Endothelial cell of umbilical vein (primary cell): ENCODE results near the gene MZT2B. TPM values are rescaled to one million over a fixed set of nuclear protein-coding genes. Genes with fewer than 3 reads are reported as not detected.
A peak's percentile ranks its signal among the peaks of the same experiment; 100 is the strongest.
"Not testable (repeated sequence)": the region's sequence is repeated elsewhere in the genome, so short reads cannot be mapped to it uniquely, and the experiment has no call there.

ENCODE experiments used
- BruUV-seq: library from RNA; stranded (reverse); fragments of 400-500 nt; replicated peaks from 2 replicates; lab custom pipeline; 2021; lab: Mats Ljungman, UMichigan
- CTCF ChIA-PET: fragments of 300-600, 350-600 bp; sonication (Branson Sonifier 250); formaldehyde crosslinking; loops from one replicate; lab custom pipeline; 2021; ENCODE audit warnings: antibody characterized with exemption, inconsistent platforms; lab: Charles Lee
- POLR2A ChIA-PET: fragments of 300-600, 350-600 bp; sonication (Branson Sonifier 250); formaldehyde crosslinking; loops from one replicate; lab custom pipeline; 2021; ENCODE audit warnings: antibody characterized with exemption, inconsistent platforms; lab: Charles Lee
- DNase-seq: peaks from one replicate; pipeline ENCODE4 v3.0.0-alpha.2; 2011; ENCODE audit warnings: low read depth, low spot score
- FAIRE-seq: peaks from 2 replicates; lab custom pipeline; 2011; peaks lifted over from hg19 to GRCh38; lab: Jason Lieb, UNC
- H2AFZ ChIP-seq: 2 replicates; pipeline ENCODE4 v1.6.0; 2012; ENCODE audit warnings: low read depth, low read length, control low read depth, inconsistent platforms
- H3K27ac ChIP-seq: 2 replicates; pipeline ENCODE4 v1.5.1; 2011; ENCODE audit warnings: low read depth, mild to moderate bottlenecking, control low read depth, low read length, moderate library complexity; ENCODE audit not compliant: insufficient read depth
- H3K27me3 ChIP-seq, 2 experiments: 2 replicates each; pipeline versions ENCODE4 v1.6.0 to v1.6.1; 2011; ENCODE audit warnings: low read length in 2 of 2, mixed read lengths in 1 of 2; ENCODE audit not compliant: control insufficient read depth in 2 of 2, insufficient read depth in 2 of 2
- H3K36me3 ChIP-seq, 2 experiments: 2 replicates in 1 of 2; 3 replicates in 1 of 2; pipeline ENCODE4 v1.5.1; 2011; ENCODE audit warnings: low read length in 2 of 2, mild to moderate bottlenecking in 1 of 2, moderate library complexity in 1 of 2; ENCODE audit not compliant: control insufficient read depth in 2 of 2, insufficient read depth in 2 of 2; ENCODE audit errors: extremely low read depth in 1 of 2
- H3K4me1 ChIP-seq: 3 replicates; pipeline ENCODE4 v1.5.1; 2011; ENCODE audit warnings: mild to moderate bottlenecking, low read length; ENCODE audit not compliant: control insufficient read depth, insufficient read depth; ENCODE audit errors: extremely low read depth
- H3K4me2 ChIP-seq: 2 replicates; pipeline ENCODE4 v1.6.1; 2011; ENCODE audit warnings: low read length, control low read depth, mixed read lengths; ENCODE audit not compliant: insufficient read depth
- H3K4me3 ChIP-seq, 3 experiments: fragments of 200-600 bp in 1 of 3; sonication (generic), shearing (Covaris generic) in 1 of 3; replicated peaks in 1 of 3; 2 replicates each; pipeline ENCODE4 v1.5.1; 2011 to 2016; ENCODE audit warnings: control low read depth in 3 of 3, low read length in 3 of 3, mild to moderate bottlenecking in 2 of 3, inconsistent platforms in 1 of 3, low read depth in 1 of 3, moderate library complexity in 1 of 3; ENCODE audit not compliant: insufficient read depth in 1 of 3
- H3K79me2 ChIP-seq: 2 replicates; pipeline ENCODE4 v1.6.0; 2012; ENCODE audit warnings: low read length, inconsistent platforms; ENCODE audit not compliant: control insufficient read depth, insufficient read depth
- H3K9ac ChIP-seq: replicated peaks from 2 replicates; pipeline ENCODE3; 2011; ENCODE audit warnings: low read length, control low read depth; ENCODE audit not compliant: insufficient read depth; ENCODE audit errors: extremely low read depth
- H3K9me1 ChIP-seq: replicated peaks from 3 replicates; pipeline ENCODE4 v1.6.0; 2011; ENCODE audit warnings: mild to moderate bottlenecking, low read length; ENCODE audit not compliant: control insufficient read depth, insufficient read depth; ENCODE audit errors: extremely low read depth
- H3K9me3 ChIP-seq: replicated peaks from 2 replicates; pipeline ENCODE4 v1.5.1; 2012; ENCODE audit warnings: low read length, inconsistent platforms; ENCODE audit not compliant: control insufficient read depth, insufficient read depth
- H4K20me1 ChIP-seq: replicated peaks from 2 replicates; pipeline ENCODE3; 2011; ENCODE audit warnings: mild to moderate bottlenecking, low read length; ENCODE audit not compliant: control insufficient read depth, insufficient read depth; ENCODE audit errors: extremely low read depth
- EZH2 ChIP-seq: IDR thresholded peaks from 2 replicates; pipeline ENCODE4 v1.6.1; 2012; ENCODE audit warnings: borderline replicate concordance, low read depth, mild to moderate bottlenecking, moderate library complexity, low read length, inconsistent platforms; ENCODE audit not compliant: severe bottlenecking
- FOS ChIP-seq: IDR thresholded peaks from 2 replicates; pipeline ENCODE4 v1.6.1; 2011; ENCODE audit warnings: mild to moderate bottlenecking, low read length, moderate library complexity, borderline replicate concordance; ENCODE audit not compliant: insufficient read depth
- GATA2 ChIP-seq: IDR thresholded peaks from 2 replicates; pipeline ENCODE4 v1.7.0; 2011; ENCODE audit warnings: low read depth, mild to moderate bottlenecking, moderate library complexity, mixed read lengths, low read length; ENCODE audit not compliant: insufficient read length, insufficient read depth
- JUN ChIP-seq: IDR thresholded peaks from 2 replicates; pipeline ENCODE4 v1.6.1; 2011; ENCODE audit warnings: borderline replicate concordance, low read depth; ENCODE audit not compliant: insufficient read length, insufficient read depth
- POLR2A ChIP-seq: IDR thresholded peaks from 2 replicates; pipeline ENCODE4 v1.6.1; 2012; ENCODE audit warnings: low read depth, mild to moderate bottlenecking, control low read depth, low read length
- POLR2AphosphoS5 ChIP-seq: IDR thresholded peaks from 2 replicates; pipeline ENCODE4 v1.6.1; 2012; ENCODE audit warnings: low read depth, mild to moderate bottlenecking, control low read depth, low read length, moderate library complexity; ENCODE audit not compliant: insufficient read depth
- dilution Hi-C: fragments of 300-500 bp; cut with MboI; formaldehyde crosslinking; loops from one replicate; pipeline ENCODE4 v1.15.0; 2019; ENCODE audit warnings: low sequenced_read_pairs; ENCODE audit not compliant: extremely low pct_ligation_motif_present
- intact Hi-C: fragments of 100-400 bp; cut with micrococcal nuclease; formaldehyde crosslinking; loops from one replicate; pipeline ENCODE4 v1.10.0; 2022
- polyA plus RNA-seq, 4 experiments: library from polyadenylated mRNA; depleted of rRNA in 3 of 4; stranded (reverse) in 3 of 4; unstranded in 1 of 4; fragments of >200 nt; gene quantifications; 2 replicates each; pipeline versions ENCODE4 v1.2.1 to v1.2.3, GENCODE V29; 2011 to 2012; ENCODE audit warnings: missing spikeins in 1 of 4
- total RNA-seq: library from RNA; stranded (reverse); gene quantifications from 2 replicates; pipeline ENCODE4 v1.2.3, GENCODE V29; 2021
- TF ChIP-seq, protein P1 (sequence below), 2 donors: IDR thresholded peaks; 1 replicate in 1 of 2; 2 replicates in 1 of 2; pipeline ENCODE4 v1.5.1; 2011; ENCODE audit warnings: low read length in 2 of 2, mild to moderate bottlenecking in 2 of 2, moderate library complexity in 2 of 2, control low read depth in 1 of 2, inconsistent platforms in 1 of 2, low read depth in 1 of 2; ENCODE audit not compliant: insufficient read depth in 1 of 2; ENCODE audit errors: extremely low read depth in 1 of 2
- TF ChIP-seq, protein P2 (sequence below): IDR thresholded peaks from 2 replicates; pipeline ENCODE4 v1.6.1; 2011; ENCODE audit not compliant: insufficient read depth, insufficient read length

The MZT2B gene
- total and polyA plus RNA-seq, 2 donors (not counting 3 experiments of a cell fraction or from before 2014, with no cell fraction given): 182 to 337 TPM

DNA sequence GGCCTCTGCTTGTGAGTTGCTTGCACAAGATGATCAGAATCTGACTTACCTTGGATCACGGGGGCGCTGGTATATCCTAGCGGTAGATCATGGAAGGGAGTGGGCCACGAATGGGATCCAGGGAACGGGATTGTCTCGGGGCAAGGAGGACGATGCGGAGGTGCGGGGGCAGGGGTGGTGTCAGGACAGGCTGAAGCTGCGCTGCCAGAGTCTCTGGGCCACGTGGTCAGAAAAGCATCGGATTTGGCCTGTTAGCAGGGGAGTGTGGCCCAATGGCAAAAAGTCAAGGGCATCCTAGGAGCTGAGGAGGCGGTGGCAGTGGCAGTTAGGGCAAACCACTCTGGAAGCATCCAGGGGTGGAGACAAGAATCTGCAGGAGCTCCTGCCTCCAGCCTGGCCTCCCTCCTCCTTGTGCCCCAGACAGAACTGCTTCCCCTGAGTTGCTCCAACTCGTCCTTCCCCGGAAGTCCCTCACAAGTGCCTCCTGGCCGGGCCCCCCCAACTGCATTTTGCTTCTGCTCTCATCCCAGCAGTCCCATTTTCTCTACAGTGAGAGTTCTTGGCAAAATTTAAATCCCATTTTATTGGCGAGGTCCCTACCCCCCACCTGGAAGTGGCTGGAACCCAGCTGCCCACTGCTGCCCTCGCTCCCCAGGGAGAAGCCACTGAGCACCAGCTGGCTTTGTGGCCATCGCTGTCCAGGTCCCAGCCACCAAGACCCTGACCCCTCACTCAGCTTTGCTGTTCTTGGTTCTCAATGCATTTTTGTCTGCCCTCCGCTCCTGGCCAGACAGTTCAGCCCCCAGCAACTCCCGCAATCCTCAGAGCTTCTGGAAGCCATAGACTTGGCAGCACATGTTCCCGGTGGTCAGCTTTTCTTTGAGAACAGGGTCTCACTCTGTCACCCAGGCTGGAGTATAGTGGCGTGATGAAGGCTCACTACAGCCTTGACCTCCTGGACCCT, 31.6 kb upstream of the MZT2B start:
- Histone ChIP-seq H3K79me2 (no peaks in the 10 kb centered on the region), H3K27me3 (no peaks in the 10 kb centered on the region), H4K20me1 (no peaks in the 10 kb centered on the region), H3K4me1 (no peaks in the 10 kb centered on the region), H3K9ac (no peak overlapping the region), H3K9me3 (no peaks in the 10 kb centered on the region), H2AFZ (no peak overlapping the region), H3K27ac (no peak overlapping the region), H3K4me3 (no peak overlapping the region), H3K9me1 (no peaks in the 10 kb centered on the region), H3K36me3 (peaks cover 0 to 18% of the 10 kb centered on the region in 2 experiments), H3K4me2 (no peak overlapping the region)
- DNase-seq (no peak), FAIRE-seq (no peak)
- BruUV-seq: no TSS peak
- TF ChIP-seq GATA2: no peak
- no peak for TF ChIP-seq POLR2A
- no peak for TF ChIP-seq FOS
- no peak for TF ChIP-seq POLR2AphosphoS5
- TF ChIP-seq, protein P1, sequence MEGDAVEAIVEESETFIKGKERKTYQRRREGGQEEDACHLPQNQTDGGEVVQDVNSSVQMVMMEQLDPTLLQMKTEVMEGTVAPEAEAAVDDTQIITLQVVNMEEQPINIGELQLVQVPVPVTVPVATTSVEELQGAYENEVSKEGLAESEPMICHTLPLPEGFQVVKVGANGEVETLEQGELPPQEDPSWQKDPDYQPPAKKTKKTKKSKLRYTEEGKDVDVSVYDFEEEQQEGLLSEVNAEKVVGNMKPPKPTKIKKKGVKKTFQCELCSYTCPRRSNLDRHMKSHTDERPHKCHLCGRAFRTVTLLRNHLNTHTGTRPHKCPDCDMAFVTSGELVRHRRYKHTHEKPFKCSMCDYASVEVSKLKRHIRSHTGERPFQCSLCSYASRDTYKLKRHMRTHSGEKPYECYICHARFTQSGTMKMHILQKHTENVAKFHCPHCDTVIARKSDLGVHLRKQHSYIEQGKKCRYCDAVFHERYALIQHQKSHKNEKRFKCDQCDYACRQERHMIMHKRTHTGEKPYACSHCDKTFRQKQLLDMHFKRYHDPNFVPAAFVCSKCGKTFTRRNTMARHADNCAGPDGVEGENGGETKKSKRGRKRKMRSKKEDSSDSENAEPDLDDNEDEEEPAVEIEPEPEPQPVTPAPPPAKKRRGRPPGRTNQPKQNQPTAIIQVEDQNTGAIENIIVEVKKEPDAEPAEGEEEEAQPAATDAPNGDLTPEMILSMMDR (IDR thresholded peaks at IDR 0.05; ENCODE audit: extremely low read depth in 1 of 2, insufficient read depth in 1 of 2, low read depth in 1 of 2, low read length in 2 of 2): no peak
- TF ChIP-seq, protein P2, sequence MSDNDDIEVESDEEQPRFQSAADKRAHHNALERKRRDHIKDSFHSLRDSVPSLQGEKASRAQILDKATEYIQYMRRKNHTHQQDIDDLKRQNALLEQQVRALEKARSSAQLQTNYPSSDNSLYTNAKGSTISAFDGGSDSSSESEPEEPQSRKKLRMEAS: no peak
- TF ChIP-seq EZH2: no peak
- TF ChIP-seq JUN: no peak
- POLR2A ChIA-PET: no interaction called here
- CTCF ChIA-PET: no interaction called here
- intact Hi-C loops (no loop called here), dilution Hi-C loops (no loop called here)

DNA sequence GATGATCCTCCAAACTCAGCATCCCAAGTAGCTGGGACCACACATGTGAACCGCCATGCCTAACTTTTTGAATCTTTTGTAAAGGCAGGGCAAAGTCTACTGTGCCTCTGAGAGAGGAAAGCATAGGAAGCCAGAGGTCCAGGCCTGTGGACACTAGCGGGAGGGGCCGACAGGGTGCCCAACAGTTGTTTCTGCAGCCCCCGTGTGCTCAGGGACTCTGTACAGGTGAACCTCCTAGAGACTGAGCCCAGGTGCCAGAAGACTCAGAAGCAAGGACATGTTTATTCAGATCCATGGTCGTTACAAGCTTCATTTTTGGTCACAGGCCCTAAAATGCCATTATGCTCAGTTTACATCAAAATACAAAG, 30.9 kb upstream of the MZT2B start:
- DNase-seq, H3K9ac ChIP-seq, intact Hi-C loops, POLR2A ChIA-PET, H3K9me1 ChIP-seq, H3K4me2 ChIP-seq, H4K20me1 ChIP-seq, H3K9me3 ChIP-seq, dilution Hi-C loops, H3K79me2 ChIP-seq, H3K4me3 ChIP-seq, H3K27me3 ChIP-seq, H3K4me1 ChIP-seq, H2AFZ ChIP-seq, BruUV-seq, CTCF ChIA-PET, H3K27ac ChIP-seq: not testable (repeated sequence)
- peaks cover 0 to 18% of the 10 kb centered on the region in 2 experiments for H3K36me3 ChIP-seq
- peak; percentile 68 for FAIRE-seq
